ENCODE measurements around the gene CFAP69. TPM values are rescaled to one million over a fixed set of nuclear protein-coding genes. Genes with fewer than 3 reads are reported as not detected.

CFAP69 gene
- total RNA-seq, 1 donor from 2014 or later = 0.86 TPM

GRCh38 chr7:90231304-90231703, 13.7 kb upstream of the CFAP69 start:
- Mint-ChIP-seq H3K9me3 (ENCODE audit: unreplicated experiment) (no peaks in the 10 kb centered on the region), H3K36me3 (ENCODE audit: unreplicated experiment) (no peaks in the 10 kb centered on the region), H3K27me3 (ENCODE audit: unreplicated experiment) (peaks cover 26% of the 10 kb centered on the region), H3K4me1 (ENCODE audit: unreplicated experiment) (no peaks in the 10 kb centered on the region), H3K4me3 (ENCODE audit: unreplicated experiment) (no peak overlapping the region), H3K27ac (ENCODE audit: unreplicated experiment) (no peak overlapping the region)
- TF ChIP-seq CTCF (IDR thresholded peaks at IDR 0.05) = no peak
- no peak for DNase-seq (ENCODE audit: extremely low spot score, unreplicated experiment)

GRCh38 chr7:90232430-90232829, 12.5 kb upstream of the CFAP69 start:
- H3K4me3 Mint-ChIP-seq (ENCODE audit: unreplicated experiment) = no peak overlapping the region
- H3K27me3 Mint-ChIP-seq (ENCODE audit: unreplicated experiment) = peaks cover 27% of the 10 kb centered on the region
- no peaks in the 10 kb centered on the region for H3K9me3 Mint-ChIP-seq (ENCODE audit: unreplicated experiment)
- no peak for TF ChIP-seq CTCF (IDR thresholded peaks at IDR 0.05)
- H3K27ac Mint-ChIP-seq (ENCODE audit: unreplicated experiment) = no peak overlapping the region
- no peak for DNase-seq (ENCODE audit: extremely low spot score, unreplicated experiment)
- no peaks in the 10 kb centered on the region for H3K4me1 Mint-ChIP-seq (ENCODE audit: unreplicated experiment)
- H3K36me3 Mint-ChIP-seq (ENCODE audit: unreplicated experiment) = no peaks in the 10 kb centered on the region

GRCh38 chr7:90233569-90233968, 11.4 kb upstream of the CFAP69 start:
- no peak for DNase-seq (ENCODE audit: extremely low spot score, unreplicated experiment)
- Mint-ChIP-seq H3K27me3 (ENCODE audit: unreplicated experiment) (peaks cover 29% of the 10 kb centered on the region), H3K27ac (ENCODE audit: unreplicated experiment) (no peak overlapping the region), H3K9me3 (ENCODE audit: unreplicated experiment) (no peaks in the 10 kb centered on the region), H3K4me3 (ENCODE audit: unreplicated experiment) (no peak overlapping the region), H3K4me1 (ENCODE audit: unreplicated experiment) (no peaks in the 10 kb centered on the region), H3K36me3 (ENCODE audit: unreplicated experiment) (no peaks in the 10 kb centered on the region)
- TF ChIP-seq CTCF (IDR thresholded peaks at IDR 0.05) = no peak

- H3K27ac Mint-ChIP-seq (ENCODE audit: unreplicated experiment) = no peak overlapping the region
- DNase-seq (ENCODE audit: extremely low spot score, unreplicated experiment) = no peak
- H3K9me3 Mint-ChIP-seq (ENCODE audit: unreplicated experiment) = no peaks in the 10 kb centered on the region
- H3K27me3 Mint-ChIP-seq (ENCODE audit: unreplicated experiment) = peaks cover 34% of the 10 kb centered on the region
- H3K36me3 Mint-ChIP-seq (ENCODE audit: unreplicated experiment) = no peaks in the 10 kb centered on the region
- no peak for TF ChIP-seq CTCF (IDR thresholded peaks at IDR 0.05)
- H3K4me1 Mint-ChIP-seq (ENCODE audit: unreplicated experiment) = no peaks in the 10 kb centered on the region
- H3K4me3 Mint-ChIP-seq (ENCODE audit: unreplicated experiment) = no peak overlapping the region
Observed at GRCh38 chr7:90236721-90237289, 8.2 kb upstream of the CFAP69 start.

- peaks cover 38% of the 10 kb centered on the region for H3K27me3 Mint-ChIP-seq (ENCODE audit: unreplicated experiment)
- H3K36me3 Mint-ChIP-seq (ENCODE audit: unreplicated experiment) = no peaks in the 10 kb centered on the region
- H3K4me3 Mint-ChIP-seq (ENCODE audit: unreplicated experiment) = no peak overlapping the region
- no peak for TF ChIP-seq CTCF (IDR thresholded peaks at IDR 0.05)
- DNase-seq (ENCODE audit: extremely low spot score, unreplicated experiment) = no peak
- no peaks in the 10 kb centered on the region for H3K4me1 Mint-ChIP-seq (ENCODE audit: unreplicated experiment)
- no peaks in the 10 kb centered on the region for H3K9me3 Mint-ChIP-seq (ENCODE audit: unreplicated experiment)
- no peak overlapping the region for H3K27ac Mint-ChIP-seq (ENCODE audit: unreplicated experiment)
Observed at GRCh38 chr7:90238022-90238421, 7.0 kb upstream of the CFAP69 start.
